ENCODE results near the gene SEMA4B.
A peak's percentile ranks its signal among the peaks of the same experiment; 100 is the strongest.

SEMA4B gene

DNA sequence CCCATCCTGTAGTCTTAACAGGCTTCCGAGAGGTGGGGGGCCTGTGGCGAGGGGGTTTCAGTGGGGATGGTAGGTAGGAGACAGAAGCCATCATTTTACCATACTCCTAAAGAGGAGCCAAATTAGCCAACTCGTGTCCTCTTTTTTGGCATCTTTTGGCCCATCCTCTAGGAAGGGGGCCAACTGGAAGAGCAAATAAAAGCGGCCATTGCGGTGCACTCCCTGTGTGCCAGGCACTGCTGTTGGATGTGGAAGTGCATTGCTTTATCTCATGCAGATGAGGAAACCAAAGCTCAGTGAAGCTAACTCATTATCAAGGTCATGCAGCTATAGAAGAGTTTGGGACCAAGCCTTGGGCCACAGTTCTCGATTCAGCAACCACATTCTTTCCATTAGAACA lies 6.1 kb downstream of the SEMA4B start:
- DNase-seq, result no peak

DNA sequence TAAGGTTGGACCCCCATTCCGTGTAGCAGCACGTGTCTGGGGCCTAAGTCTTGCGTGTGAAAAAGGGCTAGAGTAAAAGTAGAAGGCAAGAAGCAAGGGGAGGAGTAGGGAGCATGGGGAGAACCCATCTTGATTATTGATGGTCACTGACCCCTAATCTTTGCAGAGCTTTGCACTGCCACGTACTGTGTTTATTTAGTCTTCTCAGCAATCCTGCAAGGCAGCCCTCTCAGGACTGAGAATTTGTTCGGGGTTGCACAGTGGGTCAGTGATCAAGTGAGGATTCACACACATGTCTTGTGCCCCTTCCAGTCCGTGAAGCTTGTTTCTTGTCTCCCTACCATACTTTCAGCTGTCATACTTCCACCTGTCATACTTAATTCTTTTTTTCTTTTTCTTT lies 7.2 kb downstream of the SEMA4B start:
- DNase-seq, result no peak

DNA sequence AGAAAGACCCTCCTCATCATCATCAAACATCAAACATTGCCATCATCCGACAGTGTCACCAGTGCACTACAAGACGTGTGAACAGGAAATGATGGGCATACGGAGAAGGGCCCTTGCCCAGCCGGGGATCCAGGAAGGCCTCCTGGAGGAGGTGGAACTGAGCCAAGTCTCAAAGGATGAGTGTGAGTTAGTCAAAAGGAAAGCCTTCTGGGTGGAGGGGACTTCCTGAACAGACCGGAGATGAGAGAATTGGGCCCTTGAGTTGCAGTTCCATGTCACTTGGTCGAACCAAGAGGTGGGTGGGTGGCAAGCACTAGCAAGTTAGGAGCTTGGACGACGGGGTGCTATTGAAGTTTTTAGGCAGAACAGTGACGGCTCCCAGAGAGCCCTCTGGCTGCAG lies 8.5 kb downstream of the SEMA4B start:
- no peak for DNase-seq

DNA sequence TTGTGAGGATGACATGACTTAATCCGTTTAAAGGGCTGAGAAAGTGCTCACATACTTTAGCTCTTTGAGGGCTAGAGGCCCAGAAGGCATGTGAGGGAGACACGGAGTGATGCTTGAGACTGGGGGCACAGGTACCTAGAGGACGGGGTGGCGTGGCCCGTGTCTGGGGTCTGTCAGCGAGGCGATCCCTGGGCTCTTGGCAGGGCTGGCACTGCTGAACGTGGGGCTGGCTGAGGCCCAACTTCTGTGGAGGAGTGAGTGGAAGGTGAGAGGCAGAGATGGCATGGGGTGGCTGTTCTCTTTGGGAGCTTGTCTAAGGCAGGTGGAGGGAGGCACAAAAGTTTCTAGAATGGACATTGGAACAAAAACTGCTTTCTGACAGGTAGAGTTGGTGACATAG lies 9.5 kb downstream of the SEMA4B start:
- DNase-seq, result no peak

DNA sequence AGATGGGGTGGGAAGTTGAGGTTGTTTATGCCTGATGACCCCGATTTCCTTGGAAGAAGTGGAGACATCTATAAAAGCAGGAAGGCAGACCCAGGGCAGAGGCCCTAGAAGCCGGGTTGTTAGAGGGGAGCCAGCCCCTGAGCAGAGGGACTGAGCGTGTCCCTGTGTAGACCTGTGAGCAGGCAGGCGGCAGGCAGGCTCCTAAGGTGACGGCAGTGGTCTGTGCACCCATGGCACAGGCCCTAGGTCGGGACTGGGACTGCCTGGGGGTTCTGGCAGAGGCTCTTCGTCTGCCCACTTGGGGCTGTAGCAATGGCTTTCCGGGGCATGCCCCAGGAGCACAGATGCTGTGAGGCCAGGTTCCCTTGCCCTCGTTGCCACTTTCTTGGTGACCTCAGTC lies 9.9 kb downstream of the SEMA4B start:
- no peak for DNase-seq

DNA sequence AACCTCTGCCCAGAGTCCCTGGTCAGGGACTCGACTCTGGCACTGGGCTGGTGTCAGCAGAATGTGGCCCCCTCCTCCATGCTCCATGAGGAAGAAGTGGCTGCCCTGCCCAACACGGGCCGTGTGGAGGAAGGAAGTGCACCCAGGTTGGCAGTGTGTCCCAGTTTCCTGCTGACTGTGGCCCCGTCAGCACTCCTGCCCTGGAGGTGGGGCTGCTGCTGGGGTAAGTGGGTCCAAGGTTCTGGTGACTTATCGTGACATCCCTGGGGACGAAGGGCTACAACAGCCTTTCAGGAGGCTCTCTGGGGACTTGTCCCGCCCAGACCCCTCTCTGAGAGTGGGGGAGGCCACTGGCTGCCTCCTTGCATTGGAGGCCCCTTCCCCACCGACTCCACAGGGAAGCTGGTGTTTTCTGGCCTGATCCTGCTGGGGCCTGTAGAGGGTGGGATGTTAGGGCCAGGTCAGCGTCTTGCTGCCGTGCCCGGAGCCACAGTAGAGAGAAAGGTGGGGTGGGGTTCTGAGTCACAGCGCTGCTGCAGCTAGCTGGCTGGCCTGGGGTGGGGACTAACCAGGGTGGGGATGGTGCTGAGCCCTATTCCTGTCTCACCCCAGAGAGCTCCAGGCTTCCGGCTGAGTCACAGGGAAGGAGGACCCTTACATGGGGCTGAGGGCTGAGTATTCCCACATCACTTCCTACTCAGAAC lies 10.5 kb downstream of the SEMA4B start:
- no peak for DNase-seq

DNA sequence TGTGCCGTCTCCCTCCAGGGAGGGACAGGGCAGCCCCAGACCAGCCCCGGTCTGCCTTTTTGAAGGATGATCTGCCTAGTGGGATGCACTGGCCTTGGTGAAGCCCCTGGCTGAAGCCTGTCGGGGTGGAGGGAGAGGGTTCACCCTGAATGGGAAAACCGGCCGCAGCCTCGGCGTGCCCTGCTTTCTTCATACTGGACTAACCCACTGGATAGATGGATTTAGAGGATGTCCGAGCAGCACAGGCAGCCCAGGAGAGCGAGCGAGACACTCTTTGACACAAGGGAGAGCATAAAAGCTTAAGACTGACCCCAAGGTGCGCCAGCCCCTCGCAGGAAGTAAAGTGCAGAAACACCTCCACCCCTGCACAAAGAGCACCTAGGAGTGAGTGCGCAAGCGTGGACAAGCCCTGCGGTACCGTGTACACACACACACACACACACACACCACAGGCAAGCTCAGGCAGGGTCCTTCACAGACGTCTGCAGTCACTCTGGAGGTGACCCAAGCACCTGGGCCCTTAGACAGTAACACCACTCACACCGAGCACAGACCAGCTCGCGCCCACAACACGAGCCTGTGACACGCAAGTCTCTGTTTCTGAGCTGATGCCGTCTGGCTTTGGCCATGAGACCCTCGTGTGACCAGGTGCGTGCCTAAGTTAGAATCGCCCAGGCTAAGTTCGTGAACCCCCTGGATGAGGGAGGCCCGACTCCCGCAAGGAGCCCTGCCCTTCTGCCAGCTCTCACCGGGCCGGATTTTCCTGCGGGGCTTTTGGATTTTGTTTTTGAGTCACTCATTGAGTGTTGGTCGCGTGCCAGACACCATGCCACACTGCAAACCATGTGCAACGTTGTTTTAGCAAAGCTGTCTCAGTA lies 11.3 kb downstream of the SEMA4B start:
- DNase-seq, result no peak

DNA sequence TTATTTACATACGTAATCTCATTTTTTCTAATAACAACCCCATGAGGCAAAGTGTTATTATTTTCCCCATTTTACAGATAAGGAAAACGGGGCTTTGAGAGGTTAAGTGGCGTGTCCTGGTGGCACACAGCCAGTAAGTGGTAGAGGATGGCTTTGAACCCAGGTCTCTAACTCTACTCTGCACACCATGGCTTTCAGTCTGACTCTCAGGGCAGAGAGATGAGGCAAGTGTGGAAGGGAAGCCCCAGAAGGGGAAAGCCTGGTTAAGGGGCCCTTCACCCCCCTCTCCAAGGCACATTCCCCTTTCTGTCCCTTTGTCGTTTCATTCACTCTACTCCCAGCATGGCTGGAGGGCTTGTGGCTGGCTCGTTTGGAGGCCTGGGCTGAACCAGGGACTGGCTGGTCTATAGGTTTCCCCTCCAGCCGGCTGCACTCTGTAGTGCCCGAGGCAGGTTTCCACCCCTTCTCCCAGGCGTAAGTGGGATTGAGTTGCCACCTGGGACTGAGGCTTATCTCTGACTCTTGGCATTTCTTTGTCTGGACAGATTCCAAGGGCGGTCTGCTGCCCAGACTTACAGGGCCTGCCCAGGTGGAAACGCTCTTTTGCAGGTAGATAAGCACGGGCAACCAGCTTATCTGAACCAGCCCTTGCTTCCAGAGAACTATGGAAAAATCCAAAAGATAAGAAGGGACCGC lies 12.1 kb downstream of the SEMA4B start:
- no peak for DNase-seq

DNA sequence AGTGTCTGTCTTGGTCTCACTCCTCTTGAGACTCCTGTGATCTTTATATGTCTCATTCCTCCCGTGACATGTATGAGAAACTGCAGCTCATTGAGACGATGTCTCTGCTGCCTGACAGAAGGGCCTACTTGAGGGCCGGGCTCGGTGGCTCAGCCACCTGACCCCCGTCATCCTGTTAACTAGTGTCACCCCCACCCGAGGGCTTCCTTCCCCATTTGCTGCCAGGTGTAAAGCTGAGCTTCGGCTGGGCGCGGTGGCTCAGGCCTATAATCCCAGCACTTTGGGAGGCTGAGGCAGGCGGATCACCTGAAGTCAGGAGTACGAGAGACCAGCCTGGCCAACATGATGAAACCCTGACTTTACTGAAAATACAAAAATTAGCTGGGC lies 12.7 kb downstream of the SEMA4B start:
- no peak for DNase-seq

DNA sequence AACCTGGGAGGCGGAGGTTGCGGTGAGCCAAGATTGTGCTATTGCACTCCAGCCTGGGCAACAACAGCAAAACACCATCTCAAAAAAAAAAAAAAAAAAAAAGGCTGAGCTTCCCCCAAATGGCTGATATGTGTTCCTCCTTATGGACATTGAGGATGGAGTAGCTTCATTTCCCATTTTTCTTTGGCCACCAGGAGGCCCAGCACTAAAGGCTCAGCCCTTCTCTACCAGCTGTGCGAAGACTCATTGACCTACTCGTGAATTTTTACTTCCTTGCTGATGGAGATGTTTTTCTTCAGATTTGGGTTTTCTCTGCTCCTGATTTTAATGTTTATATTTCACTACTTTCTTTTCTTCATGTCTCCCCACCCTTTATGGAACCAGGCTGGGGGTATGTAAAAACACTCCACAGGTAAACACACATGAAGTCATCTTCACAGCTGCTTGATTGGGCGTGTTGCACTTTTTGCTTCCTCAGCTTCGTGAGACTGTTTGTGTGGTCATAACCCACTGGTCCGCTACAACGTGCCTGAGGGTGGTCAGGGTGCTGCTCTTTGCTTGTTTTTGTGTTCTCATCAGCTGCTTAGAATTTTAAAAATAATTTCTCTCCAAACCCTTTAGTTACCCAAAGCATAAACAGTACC lies 13.5 kb downstream of the SEMA4B start:
- no peak for DNase-seq

DNA sequence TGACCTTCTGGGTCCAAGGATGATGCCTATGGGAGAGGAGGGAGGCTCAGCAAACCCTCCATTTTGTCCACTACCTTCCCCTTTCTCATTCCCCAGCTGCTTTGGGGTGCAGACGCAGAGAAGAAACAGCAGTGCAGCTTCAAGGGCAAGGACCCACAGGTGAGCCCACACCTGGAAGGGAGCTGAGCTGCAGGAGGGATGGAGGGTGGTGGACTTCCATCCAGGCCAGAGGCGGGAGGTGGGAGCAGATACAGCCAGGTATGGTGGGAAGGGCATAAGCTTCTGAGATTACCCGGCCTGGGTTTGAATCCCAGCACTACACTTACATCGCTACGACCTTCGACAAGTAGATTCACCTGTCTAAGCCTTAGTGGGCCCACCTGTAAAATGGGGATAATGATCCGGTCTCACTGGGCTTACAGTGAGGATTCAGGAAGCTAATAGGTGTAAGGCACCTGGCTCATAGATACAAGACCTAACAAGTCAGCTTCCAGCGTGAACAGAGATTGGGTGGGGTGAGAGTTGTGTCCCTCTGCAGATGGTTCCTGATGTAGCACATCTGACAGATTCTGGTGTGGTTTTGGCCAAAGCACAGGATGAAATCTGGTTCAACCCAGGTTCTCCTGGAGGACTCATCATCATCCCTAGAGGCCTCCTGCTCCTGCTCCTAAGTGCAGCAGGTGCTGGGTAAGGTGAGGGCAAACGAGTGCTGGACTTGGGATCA lies 16.7 kb downstream of the SEMA4B start:
- no peak for DNase-seq

DNA sequence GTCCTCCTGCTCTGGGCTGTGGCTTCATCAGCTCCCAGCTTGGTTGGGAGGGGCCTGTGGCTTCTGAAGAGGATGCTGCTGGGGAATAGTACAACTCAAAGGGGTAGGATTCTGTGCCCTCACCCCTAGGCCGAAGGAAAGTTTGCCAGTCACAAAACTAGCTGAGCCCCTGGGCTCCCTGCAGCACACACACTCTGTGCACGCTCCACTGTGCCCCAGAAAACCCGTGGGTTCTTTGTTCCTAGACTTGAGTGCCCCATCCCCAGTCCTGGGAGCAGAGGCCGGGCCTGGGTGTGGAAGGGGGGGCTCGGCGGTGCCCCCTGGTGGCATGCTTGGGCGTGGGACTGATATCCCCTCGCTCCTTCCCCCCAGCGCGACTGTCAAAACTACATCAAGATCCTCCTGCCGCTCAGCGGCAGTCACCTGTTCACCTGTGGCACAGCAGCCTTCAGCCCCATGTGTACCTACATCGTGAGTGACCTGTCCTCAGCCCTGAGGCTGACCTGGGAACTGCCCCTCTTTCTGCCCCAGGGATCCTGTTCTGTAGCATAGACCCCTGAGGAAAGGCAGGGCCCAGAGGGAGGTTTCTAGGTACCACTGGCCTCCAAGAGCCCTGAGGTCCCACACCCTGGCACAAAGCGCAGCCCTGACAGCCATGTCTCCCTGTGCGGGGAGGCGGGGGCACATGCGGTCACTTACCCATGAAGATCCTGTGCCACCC lies 18.5 kb downstream of the SEMA4B start:
- peak; percentile 69 for DNase-seq

DNA sequence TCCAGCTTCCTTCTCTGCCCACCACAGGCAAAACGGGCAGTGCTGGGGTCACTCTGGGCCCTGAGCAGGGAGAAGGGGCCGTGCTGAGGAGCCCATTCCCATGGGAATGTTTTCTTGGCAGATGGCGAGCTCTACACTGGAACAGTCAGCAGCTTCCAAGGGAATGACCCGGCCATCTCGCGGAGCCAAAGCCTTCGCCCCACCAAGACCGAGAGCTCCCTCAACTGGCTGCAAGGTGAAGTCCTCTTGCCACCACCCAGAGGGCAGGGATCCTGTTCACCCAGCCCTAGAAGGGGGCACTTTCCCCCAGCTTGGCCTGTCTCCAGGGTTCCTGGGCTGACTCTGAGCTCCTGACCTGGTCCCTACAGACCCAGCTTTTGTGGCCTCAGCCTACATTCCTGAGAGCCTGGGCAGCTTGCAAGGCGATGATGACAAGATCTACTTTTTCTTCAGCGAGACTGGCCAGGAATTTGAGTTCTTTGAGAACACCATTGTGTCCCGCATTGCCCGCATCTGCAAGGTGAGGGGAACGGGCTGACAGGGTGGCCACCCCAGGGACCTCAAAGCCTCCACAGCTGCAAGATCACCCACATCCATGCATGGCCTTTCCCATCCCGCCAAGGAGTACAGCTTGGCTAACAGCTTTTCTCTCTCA lies 20.2 kb downstream of the SEMA4B start:
- peak; percentile 61 for DNase-seq

DNA sequence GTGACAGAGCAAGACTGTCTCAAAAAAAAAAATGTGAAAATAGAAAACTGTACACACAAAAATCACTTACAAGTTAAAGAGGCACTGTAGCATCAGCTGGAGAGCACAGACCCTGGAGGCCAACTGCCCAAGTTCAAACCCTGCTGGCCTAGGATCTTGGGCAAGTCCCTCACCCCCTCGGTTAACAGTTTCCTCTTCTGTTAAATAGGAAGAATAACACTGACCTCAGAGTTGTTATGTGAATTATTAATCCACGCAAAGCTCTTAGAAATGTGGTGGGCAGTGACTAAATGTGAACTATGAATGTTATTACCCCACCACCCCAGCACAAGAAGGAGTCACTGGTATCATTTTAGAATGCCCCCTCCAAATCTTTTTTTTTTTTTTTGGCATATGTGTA lies 21.4 kb downstream of the SEMA4B start:
- DNase-seq, result no peak

DNA sequence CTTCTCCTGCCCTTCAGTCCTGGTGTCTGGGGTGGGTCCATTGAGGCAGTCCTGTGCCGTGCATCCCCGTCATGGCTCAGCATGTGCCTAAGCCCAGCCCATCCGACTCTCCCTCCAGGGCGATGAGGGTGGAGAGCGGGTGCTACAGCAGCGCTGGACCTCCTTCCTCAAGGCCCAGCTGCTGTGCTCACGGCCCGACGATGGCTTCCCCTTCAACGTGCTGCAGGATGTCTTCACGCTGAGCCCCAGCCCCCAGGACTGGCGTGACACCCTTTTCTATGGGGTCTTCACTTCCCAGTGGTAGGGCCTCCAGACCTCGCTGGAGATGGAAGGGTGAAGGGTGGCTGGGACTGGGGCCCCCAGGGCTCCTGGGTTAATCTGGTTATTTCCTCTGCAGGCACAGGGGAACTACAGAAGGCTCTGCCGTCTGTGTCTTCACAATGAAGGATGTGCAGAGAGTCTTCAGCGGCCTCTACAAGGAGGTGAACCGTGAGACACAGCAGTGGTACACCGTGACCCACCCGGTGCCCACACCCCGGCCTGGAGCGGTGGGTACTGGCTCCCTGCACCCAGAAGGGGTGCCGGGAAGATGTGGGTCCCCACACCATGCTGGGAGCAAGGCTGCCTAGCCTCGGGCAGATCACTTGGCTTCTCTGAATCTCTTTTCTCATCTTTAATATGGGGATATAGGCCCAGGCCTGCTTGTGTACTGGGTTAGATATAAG lies 22.5 kb downstream of the SEMA4B start:
- no peak for DNase-seq

DNA sequence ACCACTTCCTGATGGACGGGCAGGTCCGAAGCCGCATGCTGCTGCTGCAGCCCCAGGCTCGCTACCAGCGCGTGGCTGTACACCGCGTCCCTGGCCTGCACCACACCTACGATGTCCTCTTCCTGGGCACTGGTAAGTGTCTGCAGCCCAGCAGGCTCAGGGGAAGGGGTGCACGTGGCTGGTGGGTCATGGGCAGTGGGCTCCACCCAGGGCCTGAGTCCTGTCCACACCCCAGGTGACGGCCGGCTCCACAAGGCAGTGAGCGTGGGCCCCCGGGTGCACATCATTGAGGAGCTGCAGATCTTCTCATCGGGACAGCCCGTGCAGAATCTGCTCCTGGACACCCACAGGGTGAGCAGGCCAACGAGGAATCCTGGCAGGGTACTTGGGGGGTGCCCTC lies 23.9 kb downstream of the SEMA4B start:
- DNase-seq, result no peak

DNA sequence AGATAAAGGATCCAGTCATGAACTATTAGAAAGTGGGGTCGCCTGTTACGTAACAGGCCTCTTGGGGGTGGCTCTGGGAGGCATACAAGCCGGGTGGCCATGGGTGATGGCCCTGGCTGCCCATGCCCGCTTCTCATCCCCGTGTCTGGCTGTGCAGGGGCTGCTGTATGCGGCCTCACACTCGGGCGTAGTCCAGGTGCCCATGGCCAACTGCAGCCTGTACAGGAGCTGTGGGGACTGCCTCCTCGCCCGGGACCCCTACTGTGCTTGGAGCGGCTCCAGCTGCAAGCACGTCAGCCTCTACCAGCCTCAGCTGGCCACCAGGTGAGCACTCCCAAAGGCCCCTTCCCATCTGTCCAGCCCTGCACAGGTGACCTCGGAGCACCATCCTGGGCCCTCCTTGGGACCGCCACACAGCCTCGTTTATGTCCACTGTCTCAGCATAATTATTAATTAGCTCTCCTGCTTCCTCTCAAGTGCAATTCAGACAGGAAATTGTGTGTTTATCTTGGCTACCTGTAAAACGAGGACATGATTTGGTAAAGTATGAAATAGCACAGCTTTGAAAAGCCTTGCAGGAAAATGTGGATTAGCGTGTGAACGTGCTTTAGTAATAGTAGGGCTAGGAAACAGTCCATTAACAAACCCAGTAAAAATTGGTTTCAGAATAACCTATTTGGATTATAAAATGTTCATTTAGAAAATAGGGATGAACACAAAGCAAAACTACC lies 24.5 kb downstream of the SEMA4B start:
- DNase-seq, result no peak

DNA sequence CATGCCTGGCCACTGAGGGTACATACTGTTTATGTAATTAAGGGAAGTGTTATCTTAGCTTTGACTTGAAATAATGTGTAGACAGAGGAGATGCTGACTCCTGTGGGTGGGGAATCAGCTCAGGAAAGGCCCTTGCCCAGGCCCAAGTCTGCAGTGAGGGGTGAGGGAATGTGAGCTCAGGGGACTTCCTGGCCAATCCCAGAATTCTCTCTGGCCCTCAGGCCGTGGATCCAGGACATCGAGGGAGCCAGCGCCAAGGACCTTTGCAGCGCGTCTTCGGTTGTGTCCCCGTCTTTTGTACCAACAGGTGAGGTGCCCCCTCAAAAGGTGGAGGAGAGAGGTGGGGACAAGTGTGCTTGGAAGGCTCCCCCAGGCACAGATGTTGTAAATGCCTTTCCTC lies 26.2 kb downstream of the SEMA4B start:
- no peak for DNase-seq

DNA sequence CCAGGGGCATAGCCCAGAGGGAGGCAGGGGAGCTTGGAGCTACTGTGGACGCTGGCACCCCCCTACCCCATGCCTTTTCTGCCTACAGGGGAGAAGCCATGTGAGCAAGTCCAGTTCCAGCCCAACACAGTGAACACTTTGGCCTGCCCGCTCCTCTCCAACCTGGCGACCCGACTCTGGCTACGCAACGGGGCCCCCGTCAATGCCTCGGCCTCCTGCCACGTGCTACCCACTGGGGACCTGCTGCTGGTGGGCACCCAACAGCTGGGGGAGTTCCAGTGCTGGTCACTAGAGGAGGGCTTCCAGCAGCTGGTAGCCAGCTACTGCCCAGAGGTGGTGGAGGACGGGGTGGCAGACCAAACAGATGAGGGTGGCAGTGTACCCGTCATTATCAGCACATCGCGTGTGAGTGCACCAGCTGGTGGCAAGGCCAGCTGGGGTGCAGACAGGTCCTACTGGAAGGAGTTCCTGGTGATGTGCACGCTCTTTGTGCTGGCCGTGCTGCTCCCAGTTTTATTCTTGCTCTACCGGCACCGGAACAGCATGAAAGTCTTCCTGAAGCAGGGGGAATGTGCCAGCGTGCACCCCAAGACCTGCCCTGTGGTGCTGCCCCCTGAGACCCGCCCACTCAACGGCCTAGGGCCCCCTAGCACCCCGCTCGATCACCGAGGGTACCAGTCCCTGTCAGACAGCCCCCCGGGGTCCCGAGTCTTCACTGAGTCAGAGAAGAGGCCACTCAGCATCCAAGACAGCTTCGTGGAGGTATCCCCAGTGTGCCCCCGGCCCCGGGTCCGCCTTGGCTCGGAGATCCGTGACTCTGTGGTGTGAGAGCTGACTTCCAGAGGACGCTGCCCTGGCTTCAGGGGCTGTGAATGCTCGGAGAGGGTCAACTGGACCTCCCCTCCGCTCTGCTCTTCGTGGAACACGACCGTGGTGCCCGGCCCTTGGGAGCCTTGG lies 27.0 kb downstream of the SEMA4B start:
- no peak for DNase-seq
